T-cell (primary cell): ENCODE results near the gene CCIN. TPM values are rescaled to one million over a fixed set of nuclear protein-coding genes. Genes with fewer than 3 reads are reported as not detected.
"Not testable (repeated sequence)": the region's sequence is repeated elsewhere in the genome, so short reads cannot be mapped to it uniquely, and the experiment has no call there.

ENCODE experiments used
- ATAC-seq, 4 experiments: fragments of 200-7000 bp in 3 of 4; fragments of 150-1000 bp in 1 of 4; cut with Tn5 transposase; replicated peaks in 1 of 4; 1 replicate in 3 of 4; 2 replicates in 1 of 4; pipeline ENCODE4 v1.10.0; 2021; ENCODE audit warnings: moderate library complexity in 3 of 4, mild to moderate bottlenecking in 2 of 4, moderate number of reproducible peaks in 1 of 4
- CTCF ChIA-PET, 2 donors: fragments of 300-600 bp; sonication (Branson Sonifier 250); formaldehyde crosslinking; loops; one replicate each; lab custom pipeline; 2022; ENCODE audit warnings: antibody characterized with exemption in 2 of 2; lab: Charles Lee
- POLR2A ChIA-PET, 2 donors: fragments of 300-600 bp; sonication (Branson Sonifier 250); formaldehyde crosslinking; loops; one replicate each; lab custom pipeline; 2022; ENCODE audit warnings: antibody characterized with exemption in 2 of 2; lab: Charles Lee
- DNase-seq, 35 experiments: peaks; one replicate each; pipeline versions ENCODE4 v3.0.0 to v3.0.0-alpha.2; 2013 to 2023
- H3K27ac ChIP-seq: one replicate; pipeline ENCODE4 v1.5.1; 2013; ENCODE audit warnings: low read length
- H3K27me3 ChIP-seq, 2 experiments: replicated peaks in 1 of 2; 1 replicate in 1 of 2; 2 replicates in 1 of 2; pipeline versions ENCODE4 v1.6.1 to v1.7.0; 2013; ENCODE audit warnings: low read length in 1 of 2, mixed read lengths in 1 of 2; ENCODE audit not compliant: control insufficient read depth in 2 of 2, insufficient read depth in 2 of 2; ENCODE audit errors: extremely low read depth in 1 of 2
- H3K36me3 ChIP-seq, 2 donors: 1 replicate in 1 of 2; 2 replicates in 1 of 2; pipeline versions ENCODE4 v1.6.1 to v1.7.0; 2013; ENCODE audit warnings: low read length in 1 of 2; ENCODE audit not compliant: control insufficient read depth in 2 of 2, insufficient read depth in 1 of 2; ENCODE audit errors: extremely low read depth in 1 of 2
- H3K4me1 ChIP-seq, 2 experiments: 1 replicate in 1 of 2; 2 replicates in 1 of 2; pipeline versions ENCODE4 v1.6.1 to v1.7.0; 2013; ENCODE audit warnings: low read length in 2 of 2, mixed read lengths in 1 of 2; ENCODE audit not compliant: insufficient read depth in 2 of 2, control insufficient read depth in 1 of 2; ENCODE audit errors: extremely low read depth in 1 of 2
- H3K4me3 ChIP-seq, 2 donors: 1 replicate in 1 of 2; 2 replicates in 1 of 2; pipeline versions ENCODE4 v1.5.1 to v1.7.0; 2013; ENCODE audit warnings: mild to moderate bottlenecking in 2 of 2, low read length in 1 of 2, moderate library complexity in 1 of 2; ENCODE audit not compliant: control insufficient read depth in 1 of 2; ENCODE audit errors: extremely low read depth in 1 of 2
- H3K9me3 ChIP-seq: 2 replicates; pipeline ENCODE4 v1.7.0; 2013
- H3K27ac Mint-ChIP-seq, 2 donors: one replicate each; pipeline ENCODE4 v1.8.0; 2020 to 2021; ENCODE audit warnings: mild to moderate bottlenecking in 2 of 2, mixed read lengths in 2 of 2
- H3K27me3 Mint-ChIP-seq, 2 donors: one replicate each; pipeline ENCODE4 v1.8.0; 2021 to 2022; ENCODE audit warnings: mixed read lengths in 2 of 2
- H3K36me3 Mint-ChIP-seq: one replicate; pipeline ENCODE4 v1.8.0; 2021; ENCODE audit warnings: mixed read lengths
- H3K4me1 Mint-ChIP-seq, 3 donors: one replicate each; pipeline ENCODE4 v1.8.0; 2020 to 2022; ENCODE audit warnings: mixed read lengths in 3 of 3, mild to moderate bottlenecking in 1 of 3
- H3K4me3 Mint-ChIP-seq, 3 donors: one replicate each; pipeline ENCODE4 v1.8.0; 2020 to 2022; ENCODE audit warnings: mild to moderate bottlenecking in 3 of 3, mixed read lengths in 3 of 3, moderate library complexity in 3 of 3
- H3K9me3 Mint-ChIP-seq, 3 donors: one replicate each; pipeline ENCODE4 v1.8.0; 2020 to 2022; ENCODE audit warnings: mixed read lengths in 3 of 3
- WGBS: methylation state at CpG from one replicate; pipeline ENCODE4 v1.1.5; 2013; ENCODE audit warnings: missing lambda C conversion rate; ENCODE audit not compliant: insufficient coverage; 5-methylcytosine and 5-hydroxymethylcytosine counted together
- total RNA-seq, 35 experiments: library from RNA in 6 of 35; stranded (reverse) in 6 of 35; fragments of 120-200 nt in 1 of 35; gene quantifications; one replicate each; pipeline versions ENCODE4 v1.2.1 to v1.2.4 and lab custom pipeline; 2013 to 2026

Gene CCIN
- total RNA-seq, 5 donors from 2014 or later (not counting 1 experiment from before 2014, with no cell fraction given) = 0.13 to 0.84 (median 0.68) TPM; not detected in 2

GRCh38 chr9:36173861-36174260, 4.7 kb downstream of the CCIN start:
- Histone ChIP-seq H3K9me3 (no peaks in the 10 kb centered on the region), H3K36me3 (no peaks in the 10 kb centered on the region), H3K4me3 (no peak overlapping the region), H3K27me3 (peaks cover 0 to 25% of the 10 kb centered on the region in 2 experiments), H3K4me1 (no peaks in the 10 kb centered on the region), H3K27ac (no peak overlapping the region)
- ChIA-PET POLR2A (no interaction called here), CTCF (no interaction called here)
- Mint-ChIP-seq H3K27ac (no peak overlapping the region), H3K4me3 (no peak overlapping the region), H3K4me1 (peaks cover 2 to 5% (median 2%) of the 10 kb centered on the region in 3 donors), H3K27me3 (peaks cover 0 to 2% of the 10 kb centered on the region in 2 donors), H3K9me3 (no peaks in the 10 kb centered on the region), H3K36me3 (no peaks in the 10 kb centered on the region)
- ATAC-seq = no peak
- DNase-seq = no peak
- WGBS = 100% methylated on average over 1 of the region's 2 CpGs

- Mint-ChIP-seq H3K4me3 (no peak overlapping the region), H3K27ac (no peak overlapping the region), H3K36me3 (no peaks in the 10 kb centered on the region), H3K27me3 (peaks cover 0 to 2% of the 10 kb centered on the region in 2 donors), H3K9me3 (no peaks in the 10 kb centered on the region), H3K4me1 (peaks cover 2 to 5% (median 2%) of the 10 kb centered on the region in 3 donors)
- ChIA-PET POLR2A (no interaction called here), CTCF (interaction anchor here in 1 of 2 donors (1.0 kb wide), 1 partner anchor 168 kb away, joined by 3 read pairs; no protein-coding TSS in a partner anchor)
- no peak overlapping the region for H3K27ac ChIP-seq
- no peak overlapping the region for H3K4me3 ChIP-seq
- H3K27me3 ChIP-seq = peaks cover 0 to 25% of the 10 kb centered on the region in 2 experiments
- no peaks in the 10 kb centered on the region for H3K4me1 ChIP-seq
- WGBS = 92% methylated on average over 2 of the region's 7 CpGs
- no peak for ATAC-seq
- H3K9me3 ChIP-seq = no peaks in the 10 kb centered on the region
- DNase-seq = no peak
- no peaks in the 10 kb centered on the region for H3K36me3 ChIP-seq
Measured at GRCh38 chr9:36174271-36174670, 5.1 kb downstream of the CCIN start.

GRCh38 chr9:36174731-36175130, 5.5 kb downstream of the CCIN start:
- WGBS = 68% methylated on average over 2 of the region's 3 CpGs
- Mint-ChIP-seq H3K4me3 (no peak overlapping the region), H3K36me3 (no peaks in the 10 kb centered on the region), H3K4me1 (peaks cover 2 to 5% (median 2%) of the 10 kb centered on the region in 3 donors), H3K27me3 (peaks cover 0 to 2% of the 10 kb centered on the region in 2 donors), H3K9me3 (no peaks in the 10 kb centered on the region), H3K27ac (no peak overlapping the region)
- ChIA-PET POLR2A (no interaction called here), CTCF (interaction anchor here in 1 of 2 donors (1.0 kb wide), 1 partner anchor 168 kb away, joined by 3 read pairs; no protein-coding TSS in a partner anchor)
- no peak for ATAC-seq
- Histone ChIP-seq H3K36me3 (no peaks in the 10 kb centered on the region), H3K4me1 (no peaks in the 10 kb centered on the region), H3K27me3 (peaks cover 0 to 25% of the 10 kb centered on the region in 2 experiments), H3K4me3 (no peak overlapping the region), H3K27ac (no peak overlapping the region), H3K9me3 (no peaks in the 10 kb centered on the region)
- no peak for DNase-seq

GRCh38 chr9:36175209-36175608, 6.0 kb downstream of the CCIN start:
- not testable (repeated sequence) for H3K27ac ChIP-seq, H3K36me3 Mint-ChIP-seq, H3K9me3 ChIP-seq, H3K4me3 Mint-ChIP-seq, H3K9me3 Mint-ChIP-seq, H3K4me3 ChIP-seq, H3K4me1 Mint-ChIP-seq, H3K27me3 Mint-ChIP-seq, H3K27ac Mint-ChIP-seq, DNase-seq, ATAC-seq, H3K4me1 ChIP-seq, H3K36me3 ChIP-seq
- peaks cover 0 to 25% of the 10 kb centered on the region in 2 experiments for H3K27me3 ChIP-seq
- ChIA-PET POLR2A (interaction anchor here in 1 of 2 donors (0.6 kb wide), 1 partner anchor 243 kb away, joined by 4 read pairs; no protein-coding TSS in a partner anchor), CTCF (interaction anchor here in 1 of 2 donors (1.0 kb wide), 1 partner anchor 169 kb away, joined by 3 read pairs; no protein-coding TSS in a partner anchor)
- 88% methylated on average over 2 of the region's 3 CpGs for WGBS

- H3K9me3 ChIP-seq, H3K27ac ChIP-seq, H3K4me1 Mint-ChIP-seq, H3K36me3 Mint-ChIP-seq, H3K4me3 Mint-ChIP-seq, H3K27me3 Mint-ChIP-seq, H3K9me3 Mint-ChIP-seq, H3K4me3 ChIP-seq, POLR2A ChIA-PET, DNase-seq, CTCF ChIA-PET, H3K36me3 ChIP-seq, H3K4me1 ChIP-seq, ATAC-seq, H3K27ac Mint-ChIP-seq: not testable (repeated sequence)
- H3K27me3 ChIP-seq = peaks cover 0 to 20% of the 10 kb centered on the region in 2 experiments
- 89% methylated on average over 3 of the region's 10 CpGs for WGBS
Measured at GRCh38 chr9:36176496-36176895, 7.3 kb downstream of the CCIN start.

GRCh38 chr9:36177571-36177970, 8.4 kb downstream of the CCIN start:
- H3K4me1 Mint-ChIP-seq = peaks cover 2 to 5% (median 2%) of the 10 kb centered on the region in 3 donors
- CTCF ChIA-PET = interaction anchor here in 1 of 2 donors (0.6 kb wide), 1 partner anchor 849 kb away, joined by 3 read pairs; no protein-coding TSS in a partner anchor
- WGBS = 100% methylated on average over 2 of the region's 4 CpGs

More at GRCh38 chr9:36177571-36177970, 8.4 kb downstream of the CCIN start:
- H3K9me3 Mint-ChIP-seq = peaks cover 0 to 3% (median 3%) of the 10 kb centered on the region in 3 donors
- Histone ChIP-seq H3K36me3 (no peaks in the 10 kb centered on the region), H3K27me3 (peaks cover 0 to 19% of the 10 kb centered on the region in 2 experiments), H3K27ac (no peak overlapping the region), H3K4me3 (no peak overlapping the region), H3K4me1 (no peaks in the 10 kb centered on the region), H3K9me3 (no peaks in the 10 kb centered on the region)
- POLR2A ChIA-PET = no interaction called here
- H3K36me3 Mint-ChIP-seq = peaks cover 3% of the 10 kb centered on the region
- DNase-seq (no peak), ATAC-seq (no peak)
- no peak overlapping the region for H3K27ac Mint-ChIP-seq
- H3K27me3 Mint-ChIP-seq = no peaks in the 10 kb centered on the region
- H3K4me3 Mint-ChIP-seq = no peak overlapping the region
